HG02642 (cell line): ENCODE data around the gene ASB4.
A peak's percentile ranks its signal among the peaks of the same experiment; 100 is the strongest.
"Not testable (repeated sequence)": the region's sequence is repeated elsewhere in the genome, so short reads cannot be mapped to it uniquely, and the experiment has no call there.

ENCODE experiments used
- ATAC-seq: cut with Tn5 transposase; IDR thresholded peaks from one replicate; pipeline ENCODE4 v1.9.1; 2021; ENCODE audit warnings: mild to moderate bottlenecking; ENCODE audit not compliant: unreplicated experiment, poor library complexity

ASB4 gene

GRCh38 chr7:95485391-95486123, at the start of gene ASB4:
ASB4 (plus strand) TSS chr7:95485943; CDS start chr7:95485972, 29 bp downstream.
- ATAC-seq, result no peak

DNA sequence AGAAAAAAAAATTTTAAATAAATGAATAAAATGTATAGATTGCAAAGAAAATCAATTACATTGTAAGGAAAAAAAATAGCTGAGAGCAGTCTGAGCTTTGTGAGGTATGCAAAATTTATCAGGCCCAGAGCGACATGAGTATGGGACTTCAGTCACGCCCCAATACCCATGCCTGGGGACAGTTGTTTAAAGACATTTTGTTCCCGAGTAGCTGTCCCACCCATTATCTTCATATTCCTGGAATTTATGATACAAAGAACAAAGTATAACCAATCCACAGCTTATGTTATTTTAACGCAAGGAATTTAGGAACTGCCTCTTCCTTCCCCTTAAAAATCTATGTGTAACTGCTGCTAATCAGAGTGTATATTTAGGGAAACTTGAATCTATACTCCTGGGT, 49.3 kb upstream of the ASB4 start:
- ATAC-seq, result no peak

- ATAC-seq, result no peak
These were observed 45.2 kb upstream of the ASB4 start for GRCh38 chr7:95440394-95441038.

GRCh38 chr7:95441042-95441823, 44.5 kb upstream of the ASB4 start:
- ATAC-seq, result no peak

DNA sequence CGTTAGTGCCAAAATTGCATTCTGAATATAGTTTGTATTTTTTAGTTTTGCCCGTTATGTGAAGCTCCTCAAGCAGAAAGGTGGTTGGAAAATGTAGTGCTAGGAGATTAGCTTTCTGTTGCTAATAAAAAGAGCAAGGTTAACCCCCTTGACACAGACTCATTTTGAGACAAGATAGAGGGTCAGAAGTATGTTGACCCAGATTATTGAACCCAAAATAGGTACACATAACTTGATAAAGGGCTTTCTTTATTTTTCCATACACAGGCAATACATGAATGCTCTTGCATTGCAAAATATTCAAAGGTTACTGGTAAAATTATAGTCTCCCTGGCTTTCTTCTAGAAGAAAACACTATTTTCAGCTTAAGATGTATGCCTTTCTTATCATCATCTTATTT, 40.9 kb upstream of the ASB4 start:
- no peak for ATAC-seq

DNA sequence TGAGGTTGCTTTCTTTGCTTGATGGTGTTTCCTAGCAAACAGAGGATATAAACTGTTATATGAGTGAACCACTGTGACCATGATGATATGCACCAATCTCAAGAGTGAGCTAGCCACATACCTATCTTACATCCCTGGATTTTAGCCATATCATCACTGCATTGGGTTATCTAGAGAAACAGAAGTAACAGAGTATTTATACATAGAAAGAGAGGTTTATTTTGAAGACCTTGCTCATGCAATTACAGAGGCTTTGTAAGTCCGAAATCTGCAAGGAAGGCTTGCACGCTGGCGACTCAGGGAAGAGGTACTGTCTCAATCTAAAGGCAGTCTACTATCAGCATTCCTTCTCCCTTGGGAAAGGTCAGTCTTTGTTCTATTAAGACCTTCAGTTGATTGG, 39.1 kb upstream of the ASB4 start:
- no peak for ATAC-seq

DNA sequence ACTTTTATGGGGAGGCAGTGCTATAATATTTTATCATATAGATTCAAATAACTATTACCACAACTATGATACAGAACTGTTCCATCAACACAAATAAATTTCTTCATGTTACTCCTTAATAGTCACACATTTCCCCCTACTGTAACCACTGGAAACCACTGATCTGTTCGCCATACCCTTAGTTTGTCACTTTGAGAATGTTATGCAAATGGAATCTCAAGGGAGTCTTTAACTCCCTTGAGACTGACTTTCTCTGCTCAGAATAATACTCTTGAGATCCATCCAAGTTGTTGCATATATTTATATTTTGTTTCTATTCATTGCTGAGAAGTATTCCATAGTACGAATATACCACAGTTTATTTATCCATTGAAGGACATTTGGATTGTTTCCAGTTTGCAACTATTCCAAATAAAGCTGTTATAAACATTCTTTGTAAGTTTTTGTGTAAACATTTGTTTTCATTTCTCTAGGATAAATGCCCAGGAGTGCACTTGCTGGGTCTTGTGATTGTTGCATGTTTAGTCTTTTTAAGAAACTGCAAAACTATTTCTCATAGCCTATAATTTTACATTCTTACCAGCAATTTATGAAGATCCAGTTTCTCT, 31.2 kb upstream of the ASB4 start:
- ATAC-seq, result no peak

GRCh38 chr7:95457947-95458346, 27.8 kb upstream of the ASB4 start:
- no peak for ATAC-seq

DNA sequence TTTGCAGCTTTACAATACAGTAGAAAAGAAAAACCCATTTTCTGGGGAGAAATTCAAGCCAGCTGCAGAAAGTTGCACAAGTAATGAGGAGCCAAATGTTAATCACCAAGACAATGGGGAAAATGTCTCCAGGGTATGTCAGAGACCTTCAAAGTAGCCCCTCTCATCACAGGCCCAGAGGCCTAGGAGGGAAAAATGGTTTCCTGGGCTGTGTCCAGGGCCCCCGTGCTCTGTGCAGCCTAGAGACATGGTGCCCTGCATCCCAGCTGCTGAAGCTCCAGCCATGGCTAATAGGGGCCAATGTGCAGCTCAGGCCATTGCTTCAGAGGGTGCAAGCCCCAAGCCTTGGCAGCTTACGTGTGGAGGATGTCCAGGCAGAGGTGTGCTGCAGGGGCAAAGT, 25.1 kb upstream of the ASB4 start:
- not testable (repeated sequence) for ATAC-seq

DNA sequence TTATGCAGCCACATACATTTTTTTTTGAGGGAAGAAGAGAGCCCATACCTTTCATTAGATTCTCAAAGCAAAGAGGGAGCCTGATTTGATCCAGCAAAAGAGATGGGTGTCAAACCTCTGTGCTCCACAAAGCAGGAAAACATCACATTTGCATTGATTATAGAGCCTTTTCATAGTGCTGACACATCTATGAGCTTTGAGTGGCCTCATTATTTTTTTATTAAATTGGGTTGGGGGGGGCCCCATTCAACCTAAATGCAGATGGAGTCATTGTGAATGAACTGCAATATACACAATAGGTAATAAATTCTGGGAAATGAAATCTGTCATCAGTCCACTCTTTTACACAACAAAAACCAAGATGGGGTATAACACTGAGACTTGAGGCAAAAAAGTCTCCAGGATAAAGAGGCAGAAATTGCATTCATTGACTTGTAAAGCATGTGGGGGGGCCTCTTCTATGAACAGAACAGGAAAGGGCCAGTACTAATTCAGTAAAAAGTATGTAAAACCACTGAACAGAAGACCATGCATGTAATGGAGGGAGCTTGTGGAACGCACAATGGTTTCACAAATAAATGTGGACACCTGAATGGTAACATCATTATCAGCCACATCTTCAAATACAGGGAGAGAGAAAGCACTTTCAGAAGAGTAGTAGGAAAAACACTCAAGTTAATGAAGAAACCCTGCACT, 17.7 kb upstream of the ASB4 start:
- no peak for ATAC-seq

DNA sequence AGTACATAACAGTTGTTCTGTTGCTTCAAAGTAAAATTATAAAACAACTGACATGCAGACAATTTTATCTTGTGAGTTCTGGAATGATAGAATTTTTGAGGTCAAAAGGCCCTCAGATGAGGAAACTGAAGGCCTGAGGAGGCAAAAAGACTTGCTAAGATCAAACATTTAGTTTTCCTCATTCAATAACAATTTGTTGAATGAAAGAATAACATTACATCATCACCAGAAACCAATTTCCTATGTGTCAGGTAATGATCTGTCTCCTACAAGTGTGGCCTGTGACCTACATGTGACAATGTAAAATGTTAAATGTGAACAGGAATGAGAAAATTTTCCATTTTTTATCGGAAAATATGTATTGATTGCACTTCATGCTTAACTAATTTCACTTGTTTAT, 16.6 kb upstream of the ASB4 start:
- no peak for ATAC-seq

GRCh38 chr7:95469848-95470247, 15.9 kb upstream of the ASB4 start:
- no peak for ATAC-seq

DNA sequence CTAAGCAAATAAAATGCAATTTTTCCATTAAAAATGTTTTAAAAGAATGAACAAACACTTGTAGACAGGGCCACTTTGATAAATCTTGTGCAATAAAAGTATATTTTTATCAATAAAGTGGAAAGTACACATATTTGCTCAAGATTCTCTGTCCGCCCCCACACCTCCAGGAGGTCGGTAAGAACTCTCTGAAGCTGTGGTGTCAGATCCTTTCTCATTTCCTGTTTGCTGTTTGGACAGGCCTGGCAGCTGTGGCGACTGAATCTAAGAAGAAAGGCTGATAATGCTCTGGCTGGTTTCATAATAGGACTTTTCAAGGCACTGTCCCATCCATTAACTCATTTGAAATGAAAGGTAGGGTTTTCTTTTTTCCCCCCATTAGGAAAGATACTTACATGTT, 15.3 kb upstream of the ASB4 start:
- ATAC-seq, result peak; percentile 93

- ATAC-seq, result no peak
These were observed 14.7 kb upstream of the ASB4 start for GRCh38 chr7:95471071-95471470.

DNA sequence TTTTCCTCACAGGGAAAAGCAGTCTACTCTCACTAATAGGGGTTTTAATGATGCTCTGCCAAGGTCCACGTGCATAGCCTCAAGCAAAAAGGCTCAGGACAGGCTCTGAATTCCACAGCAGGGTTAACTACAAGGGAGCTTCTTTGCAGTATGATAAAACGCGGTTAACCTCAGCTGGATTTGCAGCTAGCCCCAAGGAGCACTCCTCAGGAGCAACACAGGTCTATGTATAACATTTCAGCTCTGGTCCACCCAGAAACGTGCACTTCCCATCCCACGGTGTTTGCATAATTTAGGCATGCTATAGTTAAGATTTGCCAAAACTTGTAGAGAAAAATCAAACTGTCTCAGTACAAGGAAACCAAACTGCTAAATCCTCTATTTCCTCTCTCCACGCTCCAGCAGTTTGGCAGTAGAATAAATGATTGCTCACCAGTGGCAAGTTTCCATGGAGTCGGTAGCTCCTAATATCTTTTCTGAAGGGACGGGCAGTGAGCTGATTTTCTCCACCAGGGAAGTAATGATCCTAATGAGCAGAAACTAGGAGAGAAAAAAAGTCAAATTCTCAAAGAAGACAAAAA, 13.1 kb upstream of the ASB4 start:
- ATAC-seq, result no peak

- no peak for ATAC-seq
These were observed 12.3 kb upstream of the ASB4 start for GRCh38 chr7:95473276-95473985.

GRCh38 chr7:95476072-95476847, 9.5 kb upstream of the ASB4 start:
- no peak for ATAC-seq

- ATAC-seq, result peak; percentile 60
These were observed 8.7 kb upstream of the ASB4 start for GRCh38 chr7:95476904-95477594.
